Coronary artery (tissue), 2 donors: ENCODE measurements around the gene FCRL5.

Source experiments
- DNase-seq: peaks from one replicate; pipeline ENCODE4 v3.0.0-alpha.2; 2017; ENCODE audit warnings: low spot score
- H3K27ac ChIP-seq, 2 donors: fragments of 200-600 bp; sonication (generic); one replicate each; pipeline ENCODE4 v1.5.1; 2016 to 2019
- H3K4me3 ChIP-seq: fragments of 200-600 bp; sonication (generic); 2 replicates; pipeline ENCODE4 v1.5.1; 2016; ENCODE audit warnings: mild to moderate bottlenecking, moderate library complexity
- CTCF ChIP-seq: fragments of 200-600 bp; sonication (generic); IDR thresholded peaks from one replicate; pipeline ENCODE4 v1.5.1; 2019; ENCODE audit warnings: antibody characterized with exemption

FCRL5 gene

DNA sequence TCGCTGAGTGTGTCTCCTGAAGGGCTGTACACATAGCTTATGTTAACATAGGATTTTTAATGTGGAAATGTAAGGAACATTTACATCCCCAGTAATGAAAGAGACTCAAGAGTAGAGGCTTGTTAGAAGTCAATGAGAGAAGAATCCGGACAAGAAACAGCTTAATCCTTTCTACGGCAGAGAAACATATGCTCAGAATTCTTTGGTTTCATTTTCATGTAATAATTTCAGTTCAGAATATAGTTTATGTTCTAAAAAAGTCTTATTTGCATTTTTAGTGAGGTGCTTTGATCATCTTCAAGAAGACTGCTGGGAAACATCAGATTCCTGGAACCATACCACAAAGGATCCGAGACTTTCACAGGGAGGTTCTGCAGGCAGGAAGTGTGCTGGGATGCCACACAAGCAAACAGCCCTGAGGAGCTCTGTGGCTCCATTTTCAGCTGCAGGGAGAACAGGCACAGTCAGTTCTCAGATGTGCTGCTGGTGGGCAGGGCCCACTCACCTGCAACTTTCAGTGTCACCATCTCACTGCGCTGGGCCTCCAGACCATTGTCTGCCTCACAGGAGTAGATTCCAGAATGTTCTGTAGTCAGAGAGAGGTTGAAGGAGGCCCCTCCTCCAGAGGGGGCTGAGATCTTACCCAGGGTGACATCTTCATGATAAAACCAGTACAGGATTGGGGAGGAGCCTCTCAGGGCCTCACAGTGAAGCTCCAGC lies 28.4 kb downstream of the FCRL5 start:
- Histone ChIP-seq H3K27ac (no peak overlapping the region), H3K4me3 (no peak overlapping the region)
- TF ChIP-seq CTCF = no peak
- DNase-seq = no peak

DNA sequence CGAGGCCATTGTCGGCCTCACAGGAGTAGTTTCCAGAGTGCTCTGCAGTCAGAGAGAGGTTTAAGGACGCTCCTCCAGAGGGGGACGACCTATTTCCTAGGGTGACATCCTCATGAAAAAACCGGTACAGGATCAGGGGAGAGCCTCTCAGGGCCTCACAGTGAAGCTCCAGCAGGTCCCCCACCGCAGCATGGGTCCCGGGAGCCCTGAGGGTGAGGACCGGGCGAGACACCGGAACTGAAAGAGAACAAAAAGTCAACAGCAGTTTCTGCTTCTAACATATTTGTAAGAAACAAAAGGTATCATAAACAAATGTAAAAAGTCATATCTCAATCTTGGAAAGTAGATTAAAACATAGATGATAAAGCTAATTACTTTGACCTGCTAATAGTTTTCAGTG lies 31.3 kb downstream of the FCRL5 start:
- TF ChIP-seq CTCF = no peak
- H3K27ac ChIP-seq = no peak overlapping the region
- DNase-seq = no peak
- no peak overlapping the region for H3K4me3 ChIP-seq

DNA sequence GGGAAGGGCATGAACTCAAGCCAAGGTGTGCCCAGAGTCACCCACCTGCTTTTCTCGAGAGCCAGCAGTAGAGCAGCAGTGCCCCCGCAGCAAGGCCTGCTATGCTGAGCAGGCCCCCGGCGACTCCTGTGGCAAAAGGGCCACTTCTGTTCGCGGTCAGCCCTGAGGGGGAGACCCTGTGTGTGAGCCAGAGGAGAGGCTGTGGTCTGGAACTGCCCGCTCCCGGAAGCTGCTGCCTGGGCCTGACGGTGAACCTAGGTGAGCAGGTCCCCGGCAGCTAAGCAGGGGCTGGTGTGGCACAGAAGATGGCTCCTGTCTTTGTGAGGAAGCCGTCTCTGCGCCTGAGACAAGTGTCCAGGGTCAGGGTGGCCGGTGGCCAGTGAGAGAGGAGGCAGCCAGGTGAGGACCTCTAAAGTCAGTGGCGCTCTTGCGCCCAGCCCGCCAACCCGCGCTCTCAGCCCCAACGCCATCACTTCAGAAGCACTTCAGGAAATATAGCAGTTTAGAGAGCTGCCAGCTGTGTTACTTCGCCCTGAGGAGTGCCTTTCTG lies 31.9 kb downstream of the FCRL5 start:
- no peak for DNase-seq
- no peak overlapping the region for H3K4me3 ChIP-seq
- no peak overlapping the region for H3K27ac ChIP-seq
- no peak for TF ChIP-seq CTCF

DNA sequence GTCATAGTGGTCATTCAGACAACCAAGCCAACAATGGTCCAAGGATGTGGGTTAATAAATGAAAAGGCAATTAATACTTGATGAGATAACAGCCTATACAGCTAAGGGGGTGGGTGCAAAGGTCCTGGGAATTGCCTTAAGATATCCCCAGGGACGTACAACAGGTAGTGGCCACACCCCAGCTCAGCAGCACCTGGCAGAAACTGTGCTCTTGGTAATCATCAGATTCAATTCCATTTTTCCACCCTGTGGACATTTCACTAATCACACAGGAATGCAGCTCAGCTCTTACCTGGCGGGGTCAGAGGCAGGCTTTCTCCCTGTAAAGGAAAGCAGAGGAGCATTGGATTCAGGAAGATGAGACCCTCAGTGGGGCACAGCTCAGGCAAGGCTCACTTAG lies 32.9 kb downstream of the FCRL5 start:
- no peak overlapping the region for H3K4me3 ChIP-seq
- no peak for TF ChIP-seq CTCF
- no peak for DNase-seq
- no peak overlapping the region for H3K27ac ChIP-seq

GRCh38 chr1:157517016-157517415 lies 35.3 kb downstream of the FCRL5 start:
- no peak overlapping the region for H3K27ac ChIP-seq
- TF ChIP-seq CTCF = no peak
- H3K4me3 ChIP-seq = no peak overlapping the region
- DNase-seq = no peak

GRCh38 chr1:157515709-157516108 lies 36.6 kb downstream of the FCRL5 start:
- H3K4me3 ChIP-seq = no peak overlapping the region
- no peak overlapping the region for H3K27ac ChIP-seq
- no peak for TF ChIP-seq CTCF
- DNase-seq = no peak

GRCh38 chr1:157515141-157515540 lies 37.2 kb downstream of the FCRL5 start:
- no peak overlapping the region for H3K27ac ChIP-seq
- no peak overlapping the region for H3K4me3 ChIP-seq
- no peak for TF ChIP-seq CTCF
- no peak for DNase-seq
